H1 (cell line): Measurements from ENCODE around the gene SLC13A4. TPM values are rescaled to one million over a fixed set of nuclear protein-coding genes. Genes with fewer than 3 reads are reported as not detected.

Experiments
- CTCF ChIA-PET: fragments of 300-600 bp; sonication (Branson Sonifier 250); formaldehyde crosslinking; loops from one replicate; lab custom pipeline; 2021; ENCODE audit not compliant: partially characterized antibody; lab: Charles Lee
- POLR2A ChIA-PET: fragments of 300-600 bp; sonication (Branson Sonifier 250); formaldehyde crosslinking; loops from one replicate; lab custom pipeline; 2021; ENCODE audit warnings: inconsistent platforms; ENCODE audit not compliant: partially characterized antibody; lab: Charles Lee
- DNase-seq, 2 experiments: peaks; one replicate each; pipeline versions ENCODE4 v3.0.0 to v3.0.0-alpha.2; 2010 to 2022; ENCODE audit warnings: low spot score in 2 of 2, low read depth in 1 of 2, mixed read lengths in 1 of 2
- FAIRE-seq: peaks from 2 replicates; lab custom pipeline; 2011; peaks lifted over from hg19 to GRCh38; lab: Jason Lieb, UNC
- H2AFZ ChIP-seq: 2 replicates; pipeline ENCODE4 v1.8.1; 2012; ENCODE audit warnings: low read length, inconsistent platforms
- H2AK5ac ChIP-seq: 2 replicates; pipeline ENCODE4 v1.6.1; 2013; ENCODE audit warnings: low read depth, low read length
- H2BK120ac ChIP-seq: replicated peaks from 2 replicates; pipeline ENCODE3; 2013; ENCODE audit warnings: low read depth, low read length, inconsistent platforms
- H2BK12ac ChIP-seq: 2 replicates; pipeline ENCODE4 v1.6.1; 2013; ENCODE audit warnings: low read depth, low read length
- H2BK15ac ChIP-seq: 2 replicates; pipeline ENCODE4 v1.6.1; 2013; ENCODE audit warnings: low read length
- H2BK20ac ChIP-seq: 2 replicates; pipeline ENCODE4 v1.6.1; 2013; ENCODE audit warnings: low read length
- H2BK5ac ChIP-seq: 2 replicates; pipeline ENCODE4 v1.6.1; 2013; ENCODE audit warnings: low read depth, low read length
- H3K14ac ChIP-seq: 2 replicates; pipeline ENCODE4 v1.6.1; 2013; ENCODE audit warnings: inconsistent platforms; ENCODE audit not compliant: insufficient read length
- H3K18ac ChIP-seq: 2 replicates; pipeline ENCODE4 v1.6.1; 2013; ENCODE audit warnings: low read length; ENCODE audit errors: extremely low read depth
- H3K23ac ChIP-seq: 2 replicates; pipeline ENCODE4 v1.6.1; 2013; ENCODE audit warnings: inconsistent platforms; ENCODE audit not compliant: insufficient read length
- H3K23me2 ChIP-seq: 2 replicates; pipeline ENCODE4 v1.6.1; 2013; ENCODE audit warnings: low read depth, low read length
- H3K27ac ChIP-seq: 2 replicates; pipeline ENCODE4 v1.6.1; 2011; ENCODE audit warnings: low read depth, low read length, inconsistent platforms
- H3K27me3 ChIP-seq, 4 experiments: replicated peaks in 1 of 4; 1 replicate in 1 of 4; 2 replicates in 3 of 4; pipeline versions ENCODE4 v1.6.1 to v1.8.1; 2011 to 2013; ENCODE audit warnings: low read length in 3 of 4, mild to moderate bottlenecking in 3 of 4, inconsistent platforms in 2 of 4, mixed read lengths in 2 of 4, moderate library complexity in 1 of 4; ENCODE audit not compliant: control insufficient read depth in 3 of 4, insufficient read depth in 3 of 4; ENCODE audit errors: extremely low read depth in 1 of 4
- H3K36me3 ChIP-seq, 4 experiments: 2 replicates each; pipeline versions ENCODE4 v1.6.1 to v1.8.1; 2011 to 2013; ENCODE audit warnings: mild to moderate bottlenecking in 4 of 4, low read length in 3 of 4, moderate library complexity in 2 of 4, control low read depth in 1 of 4, inconsistent platforms in 1 of 4; ENCODE audit not compliant: insufficient read depth in 4 of 4, control insufficient read depth in 2 of 4
- H3K4ac ChIP-seq: replicated peaks from 2 replicates; pipeline ENCODE3; 2013; ENCODE audit warnings: low read length, low read depth, mixed read lengths, inconsistent platforms; ENCODE audit not compliant: insufficient read length
- H3K4me1 ChIP-seq, 4 experiments: replicated peaks in 1 of 4; 1 replicate in 1 of 4; 2 replicates in 3 of 4; pipeline versions ENCODE4 v1.6.1 to v1.8.1; 2011 to 2013; ENCODE audit warnings: low read length in 3 of 4, inconsistent platforms in 2 of 4, mixed read lengths in 1 of 4; ENCODE audit not compliant: insufficient read depth in 4 of 4, control insufficient read depth in 3 of 4
- H3K4me2 ChIP-seq, 2 experiments: 2 replicates each; pipeline versions ENCODE4 v1.6.1 to v1.8.1; 2011 to 2013; ENCODE audit warnings: low read depth in 2 of 2, low read length in 2 of 2, control low read depth in 1 of 2, inconsistent platforms in 1 of 2, mild to moderate bottlenecking in 1 of 2; ENCODE audit not compliant: insufficient read depth in 1 of 2
- H3K4me3 ChIP-seq, 4 experiments: fragments of 200-600, 300-600 bp in 1 of 4; sonication (generic), shearing (Covaris generic), sonication (Bioruptor Twin) in 1 of 4; 2 replicates each; pipeline versions ENCODE4 v1.5.1 to v1.8.1; 2011 to 2016; ENCODE audit warnings: low read length in 4 of 4, low read depth in 3 of 4, control low read depth in 2 of 4, inconsistent platforms in 2 of 4, mild to moderate bottlenecking in 2 of 4, mixed read lengths in 1 of 4, moderate library complexity in 1 of 4; ENCODE audit not compliant: insufficient read depth in 2 of 4; ENCODE audit errors: extremely low read depth in 1 of 4
- H3K56ac ChIP-seq: replicated peaks from 2 replicates; pipeline ENCODE3; 2013; ENCODE audit warnings: low read depth, mild to moderate bottlenecking, mixed read lengths, low read length, inconsistent platforms; ENCODE audit not compliant: insufficient read length
- H3K79me1 ChIP-seq: 2 replicates; pipeline ENCODE4 v1.6.1; 2013; ENCODE audit warnings: low read depth, low read length, control low read depth
- H3K79me2 ChIP-seq, 2 experiments: 2 replicates each; pipeline versions ENCODE4 v1.6.1 to v1.8.1; 2012 to 2013; ENCODE audit warnings: low read length in 2 of 2, mild to moderate bottlenecking in 2 of 2, inconsistent platforms in 1 of 2; ENCODE audit not compliant: insufficient read depth in 2 of 2, control insufficient read depth in 1 of 2
- H3K9ac ChIP-seq, 4 experiments: replicated peaks in 1 of 4; 1 replicate in 1 of 4; 2 replicates in 3 of 4; pipeline versions ENCODE4 v1.6.1 to v1.8.1; 2011 to 2013; ENCODE audit warnings: low read depth in 3 of 4, low read length in 3 of 4, control low read depth in 2 of 4, mild to moderate bottlenecking in 2 of 4, moderate library complexity in 2 of 4, inconsistent platforms in 1 of 4; ENCODE audit errors: extremely low read depth in 1 of 4
- H3K9me3 ChIP-seq, 2 experiments: 2 replicates each; pipeline versions ENCODE4 v1.6.1 to v1.8.1; 2012 to 2013; ENCODE audit warnings: mild to moderate bottlenecking in 2 of 2, moderate library complexity in 2 of 2, control low read depth in 1 of 2, inconsistent platforms in 1 of 2, low read depth in 1 of 2, low read length in 1 of 2, mixed read lengths in 1 of 2; ENCODE audit not compliant: insufficient read depth in 2 of 2
- H4K20me1 ChIP-seq, 2 experiments: replicated peaks in 1 of 2; 2 replicates each; pipeline versions ENCODE3 to v1.8.1; 2011 to 2013; ENCODE audit warnings: inconsistent platforms in 2 of 2, low read length in 2 of 2, mild to moderate bottlenecking in 1 of 2; ENCODE audit not compliant: insufficient read depth in 2 of 2, control insufficient read depth in 1 of 2
- H4K5ac ChIP-seq: 2 replicates; pipeline ENCODE4 v1.6.1; 2013; ENCODE audit warnings: low read length, low read depth, mixed read lengths, inconsistent platforms; ENCODE audit not compliant: insufficient read length
- H4K8ac ChIP-seq: 2 replicates; pipeline ENCODE4 v1.8.0; 2013; ENCODE audit warnings: mild to moderate bottlenecking, moderate library complexity, low read length, inconsistent platforms; ENCODE audit not compliant: insufficient read depth; ENCODE audit errors: extremely low read depth
- H4K91ac ChIP-seq: replicated peaks from 2 replicates; pipeline ENCODE3; 2013; ENCODE audit warnings: low read length, mixed read lengths, inconsistent platforms; ENCODE audit not compliant: insufficient read length
- ASH2L ChIP-seq: fragments of 200-600, 300-600 bp; sonication (generic); IDR thresholded peaks from one replicate; pipeline ENCODE4 v1.7.1; 2017; ENCODE audit warnings: low read length
- BACH1 ChIP-seq: IDR thresholded peaks from 2 replicates; pipeline ENCODE4 v1.6.1; 2012; ENCODE audit warnings: low read length, improper control_type of control experiment
- CBX8 ChIP-seq: fragments of 300-800, 300-1000 bp; sonication (generic); IDR thresholded peaks from 2 replicates; pipeline ENCODE4 v1.7.1; 2016; ENCODE audit warnings: low read depth, low read length, borderline replicate concordance
- CHD2 ChIP-seq: IDR thresholded peaks from 2 replicates; pipeline ENCODE4 v1.6.1; 2012; ENCODE audit warnings: low read length, improper control_type of control experiment
- FOSL1 ChIP-seq: IDR thresholded peaks from 2 replicates; pipeline ENCODE4 v1.6.1; 2011; ENCODE audit warnings: mild to moderate bottlenecking, low read depth, low read length, moderate library complexity; ENCODE audit not compliant: insufficient read depth
- JUND ChIP-seq: IDR thresholded peaks from 2 replicates; pipeline ENCODE4 v1.6.1; 2011; ENCODE audit warnings: mild to moderate bottlenecking, improper control_type of control experiment, low read length
- SIN3A ChIP-seq, 2 experiments: IDR thresholded peaks in 1 of 2; conservative IDR thresholded peaks in 1 of 2; 2 replicates each; pipeline ENCODE4 v1.6.1; 2011 to 2012; ENCODE audit warnings: low read length in 2 of 2, improper control_type of control experiment in 1 of 2, low read depth in 1 of 2, mild to moderate bottlenecking in 1 of 2
- SIX5 ChIP-seq: IDR thresholded peaks from 2 replicates; pipeline ENCODE4 v1.6.1; 2011; ENCODE audit warnings: mild to moderate bottlenecking, low read depth, low read length
- TCF12 ChIP-seq: IDR thresholded peaks from 2 replicates; pipeline ENCODE4 v1.6.1; 2011; ENCODE audit warnings: low read depth, mild to moderate bottlenecking, low read length
- WGBS, 2 experiments: shearing (Covaris generic) in 1 of 2; methylation state at CpG; one replicate each; pipeline versions ENCODE4 v1.1.6 to v1.1.7; 2013 to 2015; ENCODE audit warnings: low lambda C conversion rate in 2 of 2, mixed read lengths in 2 of 2, inconsistent platforms in 1 of 2, low coverage in 1 of 2, missing lambda C conversion rate in 1 of 2; ENCODE audit not compliant: insufficient replicate concordance in 2 of 2, insufficient coverage in 1 of 2, insufficient read length in 1 of 2; ENCODE audit errors: extremely low coverage in 1 of 2, missing lambda C conversion rate in 1 of 2; 5-methylcytosine and 5-hydroxymethylcytosine counted together
- polyA plus RNA-seq, 7 experiments: library from polyadenylated mRNA; depleted of rRNA in 3 of 7; stranded (reverse) in 5 of 7; unstranded in 2 of 7; fragments of >200 nt in 5 of 7; fragments of 200-250 nt in 2 of 7; gene quantifications; 1 replicate in 5 of 7; 2 replicates in 1 of 7; 4 replicates in 1 of 7; pipeline versions ENCODE4 v1.2.1 to v1.2.3, GENCODE V29; 2011 to 2013; ENCODE audit warnings: missing spikeins in 2 of 7, mixed read lengths in 2 of 7
- total RNA-seq: library from RNA; stranded (reverse); fragmentation: NEBNext Ultra II Directional; extraction: Animal tissue kit (Norgen Biotek cat#: 25700); gene quantifications from 2 replicates; pipeline ENCODE4 v1.2.1, GENCODE V29; 2021
- TF ChIP-seq, protein P1 (sequence below), 3 experiments: IDR thresholded peaks; 1 replicate in 2 of 3; 2 replicates in 1 of 3; pipeline versions ENCODE4 v1.5.1 to v1.6.1; 2011; ENCODE audit warnings: low read length in 3 of 3, mild to moderate bottlenecking in 3 of 3, inconsistent platforms in 2 of 3, low read depth in 1 of 3, moderate library complexity in 1 of 3; ENCODE audit not compliant: insufficient read depth in 1 of 3; ENCODE audit errors: control extremely low read depth in 1 of 3

The SLC13A4 gene
- total and polyA plus RNA-seq, 2 of the 8 experiments (the other 6 are each of a cell fraction or from before 2014, with no cell fraction given) = 3.9 to 7.5 TPM

DNA sequence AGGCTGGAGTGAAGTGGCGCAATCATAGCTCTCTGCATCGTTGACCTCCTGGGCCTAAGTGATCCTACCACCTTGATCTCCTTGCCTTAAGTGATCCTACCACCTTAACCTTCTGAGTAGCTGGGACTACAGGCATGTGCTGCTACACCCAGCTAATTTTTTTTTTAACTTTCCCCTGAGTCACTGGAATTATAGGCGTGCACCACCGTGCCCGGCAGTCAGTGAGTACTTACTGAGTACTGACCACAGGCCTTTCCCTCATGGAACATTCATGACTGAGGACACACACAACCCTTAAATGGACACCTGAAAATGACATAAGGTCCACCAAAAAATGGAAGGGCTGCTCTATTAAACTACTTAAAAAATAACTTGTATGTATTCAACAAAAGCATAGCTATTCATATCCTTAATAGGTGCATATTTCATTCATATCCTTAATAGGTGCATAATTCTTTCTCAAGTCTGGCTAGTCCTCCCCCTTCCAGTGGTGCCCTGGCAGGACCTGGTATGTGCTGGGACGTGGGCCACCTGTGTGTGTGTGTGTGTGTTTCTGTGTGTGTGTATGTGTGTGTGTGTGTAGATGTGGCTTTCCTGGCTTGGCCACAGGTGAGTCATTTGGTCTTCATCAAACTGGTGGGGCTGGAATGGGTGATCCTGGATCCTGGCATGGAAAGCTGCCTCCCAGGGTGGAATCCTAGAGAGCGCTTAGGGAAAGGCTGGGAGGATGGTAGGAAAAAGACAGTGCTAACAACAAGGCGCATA, 17.1 kb upstream of the SLC13A4 start:
- no peaks in the 10 kb centered on the region for H3K79me1 ChIP-seq
- DNase-seq (no peak), FAIRE-seq (no peak)
- H2BK5ac ChIP-seq = no peak overlapping the region
- H3K27ac ChIP-seq = no peak overlapping the region
- no peak overlapping the region for H2AK5ac ChIP-seq
- H3K9ac ChIP-seq = no peak overlapping the region
- H3K23me2 ChIP-seq = no peaks in the 10 kb centered on the region
- ChIA-PET POLR2A (interaction anchor here (0.6 to 1.3 kb wide), 2 partner anchors 83 to 1361 kb away, joined by 3 to 4 read pairs; partner anchors contain the start of gene STMP1), CTCF (interaction anchor here (0.6 to 2.0 kb wide), 7 partner anchors 34 to 1878 kb away, joined by 3 to 11 read pairs (median 3); no protein-coding TSS in a partner anchor)
- H3K9me3 ChIP-seq = no peaks in the 10 kb centered on the region
- H2BK120ac ChIP-seq = no peak overlapping the region
- H4K5ac ChIP-seq = no peak overlapping the region
- H3K36me3 ChIP-seq = no peaks in the 10 kb centered on the region
- H2BK12ac ChIP-seq = no peak overlapping the region
- no peak overlapping the region for H2BK20ac ChIP-seq
- no peak overlapping the region for H3K23ac ChIP-seq
- H3K56ac ChIP-seq = no peak overlapping the region
- H3K79me2 ChIP-seq = no peaks in the 10 kb centered on the region
- H3K18ac ChIP-seq = peak overlapping the region; percentile 20; the same call in 1 of the 2 replicates
- no peak overlapping the region for H2AFZ ChIP-seq
- H3K14ac ChIP-seq = no peak overlapping the region
- H4K91ac ChIP-seq = no peak overlapping the region
- no peaks in the 10 kb centered on the region for H4K20me1 ChIP-seq
- H2BK15ac ChIP-seq = peak overlapping the region; percentile 96; the same call in 1 of the 2 replicates
- H3K27me3 ChIP-seq = no peaks in the 10 kb centered on the region
- H3K4me2 ChIP-seq = no peak overlapping the region
- H3K4me1 ChIP-seq = no peaks in the 10 kb centered on the region; a peak in 1 of 7 replicates
- H3K4me3 ChIP-seq = no peak overlapping the region
- H3K4ac ChIP-seq = no peak overlapping the region
- 92% methylated on average over 8 of the region's 8 CpGs; no CpG with 5 or more reads in 1 of the 2 experiments for WGBS, 2 experiments
- no peak overlapping the region for H4K8ac ChIP-seq
- TF ChIP-seq BACH1 (no peak), SIN3A (conservative IDR thresholded peaks at IDR 0.05 in 1 of 2, IDR thresholded peaks at IDR 0.05 in 1 of 2; ENCODE audit: low read depth in 1 of 2, low read length in 2 of 2) (no peak), TCF12 (no peak), ASH2L (no peak), FOSL1 (no peak), CHD2 (no peak), JUND (no peak), SIX5 (no peak), CBX8 (no peak)
- TF ChIP-seq, protein P1, sequence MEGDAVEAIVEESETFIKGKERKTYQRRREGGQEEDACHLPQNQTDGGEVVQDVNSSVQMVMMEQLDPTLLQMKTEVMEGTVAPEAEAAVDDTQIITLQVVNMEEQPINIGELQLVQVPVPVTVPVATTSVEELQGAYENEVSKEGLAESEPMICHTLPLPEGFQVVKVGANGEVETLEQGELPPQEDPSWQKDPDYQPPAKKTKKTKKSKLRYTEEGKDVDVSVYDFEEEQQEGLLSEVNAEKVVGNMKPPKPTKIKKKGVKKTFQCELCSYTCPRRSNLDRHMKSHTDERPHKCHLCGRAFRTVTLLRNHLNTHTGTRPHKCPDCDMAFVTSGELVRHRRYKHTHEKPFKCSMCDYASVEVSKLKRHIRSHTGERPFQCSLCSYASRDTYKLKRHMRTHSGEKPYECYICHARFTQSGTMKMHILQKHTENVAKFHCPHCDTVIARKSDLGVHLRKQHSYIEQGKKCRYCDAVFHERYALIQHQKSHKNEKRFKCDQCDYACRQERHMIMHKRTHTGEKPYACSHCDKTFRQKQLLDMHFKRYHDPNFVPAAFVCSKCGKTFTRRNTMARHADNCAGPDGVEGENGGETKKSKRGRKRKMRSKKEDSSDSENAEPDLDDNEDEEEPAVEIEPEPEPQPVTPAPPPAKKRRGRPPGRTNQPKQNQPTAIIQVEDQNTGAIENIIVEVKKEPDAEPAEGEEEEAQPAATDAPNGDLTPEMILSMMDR (IDR thresholded peaks at IDR 0.05; ENCODE audit: control extremely low read depth in 1 of 3, insufficient read depth in 1 of 3, low read depth in 1 of 3, low read length in 3 of 3) = no peak
